ENCODE data around the gene CLIC2.

CLIC2 gene

DNA sequence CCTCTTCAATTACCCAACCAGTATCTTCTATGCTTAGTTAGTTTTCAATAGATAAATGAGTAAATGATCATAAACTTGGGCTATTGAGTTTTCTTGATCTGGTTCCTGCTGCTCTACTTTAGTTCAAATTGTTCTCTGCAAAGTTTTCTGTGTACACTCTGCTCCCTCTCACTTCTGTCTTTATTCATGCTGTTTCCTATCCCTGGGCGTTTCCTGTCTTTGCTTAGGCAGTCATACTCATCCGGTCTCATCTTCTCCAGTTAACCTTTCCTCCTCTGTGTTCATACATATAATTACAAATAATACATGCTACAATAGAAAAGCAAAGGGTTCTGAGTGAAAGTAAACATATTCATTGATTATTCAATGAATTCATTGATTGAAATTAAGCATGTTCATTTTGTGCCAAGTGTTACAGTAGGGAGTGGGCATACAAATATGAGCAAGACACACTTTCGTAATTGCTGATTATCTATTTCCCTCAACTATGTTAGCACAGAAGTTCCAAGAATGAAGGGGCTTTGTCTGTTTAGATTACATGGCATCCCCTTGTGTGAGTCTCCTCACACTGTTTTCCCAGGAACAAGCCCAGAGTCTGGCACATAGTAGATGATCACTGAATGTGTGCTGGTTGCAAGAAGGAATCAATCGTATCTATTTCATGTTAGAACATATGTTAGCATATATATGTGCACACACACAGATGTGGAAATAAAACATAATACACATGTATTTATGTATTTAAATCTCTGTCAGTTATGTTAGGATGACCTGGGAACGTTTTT lies 71.3 kb downstream of the CLIC2 start:
- no peak for DNase-seq (ENCODE audit: low read depth)

- DNase-seq (ENCODE audit: low read depth): no peak
Measured at GRCh38 chrX:155259752-155260151, 74.7 kb downstream of the CLIC2 start.

DNA sequence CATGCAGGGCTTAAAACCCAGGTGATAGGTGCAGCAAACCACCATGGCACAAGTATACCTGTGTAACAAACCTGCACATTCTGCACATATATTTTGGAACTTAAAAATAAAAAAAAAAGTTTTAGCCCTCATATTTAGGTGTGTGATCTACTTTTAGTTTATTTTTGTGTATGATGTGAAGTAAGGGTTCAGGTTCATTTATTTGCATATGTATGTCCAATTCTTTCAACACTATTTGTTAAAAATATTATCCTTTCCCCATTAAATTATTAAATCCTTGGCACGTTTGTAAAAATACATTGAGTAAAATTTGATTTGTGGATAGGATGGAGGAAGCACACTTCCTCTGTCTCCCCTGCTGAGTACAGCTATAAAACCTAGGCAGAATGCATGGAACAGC lies 83.0 kb downstream of the CLIC2 start:
- no peak for DNase-seq (ENCODE audit: low read depth)

GRCh38 chrX:155247497-155247896 lies 86.9 kb downstream of the CLIC2 start:
- no peak for DNase-seq (ENCODE audit: low read depth)

DNA sequence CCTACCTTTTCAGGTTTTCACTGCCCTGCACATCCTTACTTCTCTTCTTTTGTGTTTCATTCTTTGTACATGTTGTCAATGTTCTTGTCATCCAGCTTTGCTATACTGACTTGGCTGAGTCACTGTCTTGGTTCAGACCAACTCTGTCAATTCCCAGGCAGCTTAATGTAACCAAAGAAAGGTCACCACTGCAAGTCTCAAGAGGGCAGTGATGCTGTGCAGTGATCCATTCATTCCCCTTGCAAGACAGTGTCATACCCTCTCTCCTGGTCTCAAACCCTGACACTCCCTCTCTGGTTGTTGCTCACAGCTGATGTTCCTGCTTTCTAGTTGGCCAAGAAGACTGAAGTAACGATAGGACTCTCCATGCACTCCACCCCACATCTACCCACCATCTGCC lies 87.7 kb downstream of the CLIC2 start:
- DNase-seq (ENCODE audit: low read depth): no peak

DNA sequence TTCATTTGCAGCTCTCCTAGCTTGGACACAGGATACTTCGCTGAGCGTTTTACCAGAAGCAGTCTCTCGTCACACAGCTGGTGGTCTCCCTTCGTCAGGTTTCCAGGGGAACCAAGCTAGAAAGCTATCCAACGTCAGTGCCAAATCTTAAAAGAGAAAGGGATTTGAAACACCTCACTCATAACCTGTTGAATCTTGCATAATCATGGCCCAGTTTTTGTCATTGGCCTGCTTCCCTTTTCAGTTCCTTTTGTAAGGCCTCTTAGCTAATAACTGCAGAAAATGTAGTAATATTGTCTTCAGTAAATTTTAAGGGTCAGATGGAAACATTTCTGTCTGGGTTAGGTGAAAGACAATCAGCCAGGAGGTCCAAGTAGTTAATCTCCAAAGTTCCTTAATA lies 92.1 kb downstream of the CLIC2 start:
- no peak for DNase-seq (ENCODE audit: low read depth)

DNA sequence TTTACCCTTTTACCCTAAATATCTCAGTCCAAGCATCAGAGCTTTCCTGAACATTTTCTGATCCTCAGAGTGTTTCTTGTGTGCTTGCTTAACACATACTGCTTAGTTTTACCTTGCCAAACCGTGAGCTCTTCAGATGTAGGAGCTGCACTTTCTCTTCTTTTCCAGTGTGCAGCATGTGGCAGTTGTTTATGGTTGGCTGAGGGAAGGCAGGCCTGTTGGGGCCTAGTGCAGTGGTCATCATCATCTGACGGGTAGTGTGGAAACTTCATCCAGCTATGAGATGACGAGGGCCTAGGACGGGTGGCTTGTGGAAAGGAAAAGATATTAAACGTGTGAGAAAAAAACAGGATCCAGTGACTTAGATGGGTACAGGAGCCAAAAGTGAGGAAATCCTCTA lies 96.7 kb downstream of the CLIC2 start:
- no peak for DNase-seq (ENCODE audit: low read depth)

GRCh38 chrX:155235891-155236290 lies 98.5 kb downstream of the CLIC2 start:
- peak; percentile 2 for DNase-seq (ENCODE audit: low read depth)

DNA sequence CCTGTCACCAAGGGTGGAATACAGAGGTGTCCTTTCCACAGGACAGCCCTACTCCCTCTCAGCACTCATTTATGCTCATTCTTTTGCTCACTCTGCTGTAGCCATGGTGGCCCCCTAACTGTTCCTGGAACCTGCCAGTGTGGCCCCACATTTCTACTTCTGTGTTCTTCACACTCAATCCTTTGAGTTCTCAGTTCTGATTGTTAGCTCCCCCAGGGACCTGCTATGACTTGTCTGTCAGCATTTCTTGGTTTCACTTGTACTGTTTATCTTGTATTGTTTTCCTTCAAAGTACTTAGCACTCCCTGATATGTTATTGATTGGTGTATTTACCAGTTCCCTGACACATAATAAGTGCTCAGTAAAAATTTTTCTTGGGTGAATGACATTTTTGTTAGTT lies 103.3 kb downstream of the CLIC2 start:
- DNase-seq (ENCODE audit: low read depth): no peak

Data from EH (cell line).